RWPE2 (cell line): Measurements from ENCODE around the gene TDRD12.

Source experiments
- ATAC-seq: fragments of 200-7000 bp; cut with Tn5 transposase; 3 replicates; pipeline ENCODE4 v1.9.1; 2021; ENCODE audit warnings: low read depth
- DNase-seq: peaks from one replicate; pipeline ENCODE4 v3.0.0-alpha.2; 2020; ENCODE audit warnings: low spot score
- H3K27ac ChIP-seq: fragments of 450-650 bp; 2 replicates; pipeline ENCODE4 v1.5.1; 2017; ENCODE audit warnings: mild to moderate bottlenecking; ENCODE audit not compliant: poor library complexity, severe bottlenecking
- H3K27me3 ChIP-seq: fragments of 250-450 bp; sonication (Bioruptor Pico); 2 replicates; pipeline ENCODE4 v1.5.1; 2021; ENCODE audit warnings: mild to moderate bottlenecking, moderate library complexity; ENCODE audit not compliant: insufficient read depth, poor library complexity, severe bottlenecking
- H3K36me3 ChIP-seq: fragments of 250-450 bp; sonication (Bioruptor Pico); 2 replicates; pipeline ENCODE4 v1.5.1; 2020; ENCODE audit warnings: low read depth, mild to moderate bottlenecking, moderate library complexity
- H3K4me1 ChIP-seq: fragments of 250-450 bp; sonication (Bioruptor Pico); 2 replicates; pipeline ENCODE4 v1.5.1; 2021; ENCODE audit warnings: mild to moderate bottlenecking, moderate library complexity; ENCODE audit not compliant: insufficient read depth, poor library complexity, severe bottlenecking
- H3K4me3 ChIP-seq: fragments of 250-450 bp; sonication (Bioruptor Pico); 2 replicates; pipeline ENCODE4 v1.5.1; 2021; ENCODE audit warnings: mild to moderate bottlenecking, moderate library complexity; ENCODE audit not compliant: severe bottlenecking
- H3K9me3 ChIP-seq: fragments of 250-450 bp; sonication (Bioruptor Pico); 2 replicates; pipeline ENCODE4 v1.5.1; 2021; ENCODE audit warnings: mild to moderate bottlenecking, moderate library complexity; ENCODE audit not compliant: severe bottlenecking
- TF ChIP-seq, protein P1 (sequence below): fragments of 450-650 bp; IDR thresholded peaks from one replicate; pipeline ENCODE4 v1.5.1; 2017; ENCODE audit warnings: mild to moderate bottlenecking, moderate library complexity; ENCODE audit not compliant: poor library complexity, severe bottlenecking

Gene TDRD12

DNA sequence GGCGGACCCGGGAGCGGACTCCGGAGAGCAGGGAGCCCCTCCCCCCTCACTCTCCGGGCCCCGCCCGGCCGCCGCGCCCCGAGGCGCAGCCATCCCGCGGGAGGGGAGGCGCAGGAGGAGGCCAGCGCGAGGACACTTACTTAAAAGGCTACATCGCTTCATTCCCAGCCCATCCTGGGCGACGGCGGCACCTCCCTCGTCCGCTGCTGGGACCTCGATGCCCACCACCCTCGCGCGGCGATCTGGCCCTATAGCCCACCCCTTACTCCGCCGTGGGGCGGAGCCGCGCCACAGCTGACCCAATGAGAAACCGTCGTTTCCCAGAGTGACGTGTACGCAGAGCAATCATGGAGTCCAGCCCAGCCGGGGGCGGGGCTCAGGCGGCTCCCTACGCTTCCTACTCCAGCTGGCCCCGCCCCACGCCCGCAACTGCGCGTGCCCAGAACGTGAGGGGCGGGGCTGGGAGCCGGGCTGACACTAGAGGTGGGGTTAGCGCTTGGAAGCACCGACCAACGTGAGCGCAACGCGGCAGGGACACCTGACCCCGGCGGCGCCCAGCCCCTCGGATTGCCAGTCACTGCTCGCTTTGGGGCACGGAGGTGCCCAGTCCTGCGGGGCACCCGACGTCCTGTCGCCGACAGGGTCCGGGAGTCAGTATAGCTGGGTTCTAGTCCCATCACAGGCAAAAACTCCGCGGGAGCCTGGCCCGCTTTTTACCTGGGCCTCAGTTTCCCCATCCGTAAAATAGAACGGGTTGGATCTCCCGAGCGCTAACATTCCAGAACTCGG lies 44.4 kb upstream of the TDRD12 start, which contains the start of gene ANKRD27:
Gene ANKRD27, minus strand, starts transcription at position 250 of the 789 bp plus-strand sequence. CDS start 16,165 bp downstream, outside the sequence.
- Histone ChIP-seq H3K36me3 (0 out of 2 replicates have a peak, but pooled peaks cover 2% of the 10 kb centered on the region), H3K4me1 (no peaks in the 10 kb centered on the region), H3K9me3 (no peaks in the 10 kb centered on the region), H3K4me3 (peak within 1 kb of the TSS; percentile 67), H3K27ac (peak within 1 kb of the TSS; percentile 26), H3K27me3 (peaks cover 25% of the 10 kb centered on the region)
- TF ChIP-seq, protein P1, sequence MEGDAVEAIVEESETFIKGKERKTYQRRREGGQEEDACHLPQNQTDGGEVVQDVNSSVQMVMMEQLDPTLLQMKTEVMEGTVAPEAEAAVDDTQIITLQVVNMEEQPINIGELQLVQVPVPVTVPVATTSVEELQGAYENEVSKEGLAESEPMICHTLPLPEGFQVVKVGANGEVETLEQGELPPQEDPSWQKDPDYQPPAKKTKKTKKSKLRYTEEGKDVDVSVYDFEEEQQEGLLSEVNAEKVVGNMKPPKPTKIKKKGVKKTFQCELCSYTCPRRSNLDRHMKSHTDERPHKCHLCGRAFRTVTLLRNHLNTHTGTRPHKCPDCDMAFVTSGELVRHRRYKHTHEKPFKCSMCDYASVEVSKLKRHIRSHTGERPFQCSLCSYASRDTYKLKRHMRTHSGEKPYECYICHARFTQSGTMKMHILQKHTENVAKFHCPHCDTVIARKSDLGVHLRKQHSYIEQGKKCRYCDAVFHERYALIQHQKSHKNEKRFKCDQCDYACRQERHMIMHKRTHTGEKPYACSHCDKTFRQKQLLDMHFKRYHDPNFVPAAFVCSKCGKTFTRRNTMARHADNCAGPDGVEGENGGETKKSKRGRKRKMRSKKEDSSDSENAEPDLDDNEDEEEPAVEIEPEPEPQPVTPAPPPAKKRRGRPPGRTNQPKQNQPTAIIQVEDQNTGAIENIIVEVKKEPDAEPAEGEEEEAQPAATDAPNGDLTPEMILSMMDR: no peak
- DNase-seq: peak; percentile 97
- peak; percentile 90 for ATAC-seq

DNA sequence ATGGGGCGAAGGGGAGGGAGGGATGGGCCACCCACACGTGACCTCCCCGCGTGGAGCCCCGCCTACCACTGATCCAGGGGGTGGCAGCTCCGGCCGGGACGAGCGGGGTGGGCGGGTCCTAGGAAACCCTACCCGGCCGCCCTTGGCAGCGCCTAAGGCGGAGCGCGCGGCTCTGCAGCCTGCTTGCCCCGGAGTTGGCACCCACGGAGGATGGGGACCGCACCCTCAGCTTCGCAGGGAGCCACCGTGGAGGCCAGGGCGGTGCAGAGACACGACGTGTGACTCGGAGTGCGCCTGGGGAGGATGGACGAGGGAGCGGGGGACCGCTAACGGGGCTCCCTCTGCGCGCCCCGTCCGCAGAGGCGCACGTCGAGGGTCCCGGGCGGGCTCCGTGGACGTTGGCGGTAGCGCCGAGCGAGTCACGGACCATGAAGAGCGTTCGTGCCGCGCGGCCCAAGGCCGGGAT lies 43.8 kb upstream of the TDRD12 start, which contains the start of gene RGS9BP:
Gene RGS9BP, plus strand, starts transcription at position 129 of the 466 bp plus-strand sequence. CDS start 416 bp downstream, outside the sequence.
- peak; percentile 68 for ATAC-seq

DNA sequence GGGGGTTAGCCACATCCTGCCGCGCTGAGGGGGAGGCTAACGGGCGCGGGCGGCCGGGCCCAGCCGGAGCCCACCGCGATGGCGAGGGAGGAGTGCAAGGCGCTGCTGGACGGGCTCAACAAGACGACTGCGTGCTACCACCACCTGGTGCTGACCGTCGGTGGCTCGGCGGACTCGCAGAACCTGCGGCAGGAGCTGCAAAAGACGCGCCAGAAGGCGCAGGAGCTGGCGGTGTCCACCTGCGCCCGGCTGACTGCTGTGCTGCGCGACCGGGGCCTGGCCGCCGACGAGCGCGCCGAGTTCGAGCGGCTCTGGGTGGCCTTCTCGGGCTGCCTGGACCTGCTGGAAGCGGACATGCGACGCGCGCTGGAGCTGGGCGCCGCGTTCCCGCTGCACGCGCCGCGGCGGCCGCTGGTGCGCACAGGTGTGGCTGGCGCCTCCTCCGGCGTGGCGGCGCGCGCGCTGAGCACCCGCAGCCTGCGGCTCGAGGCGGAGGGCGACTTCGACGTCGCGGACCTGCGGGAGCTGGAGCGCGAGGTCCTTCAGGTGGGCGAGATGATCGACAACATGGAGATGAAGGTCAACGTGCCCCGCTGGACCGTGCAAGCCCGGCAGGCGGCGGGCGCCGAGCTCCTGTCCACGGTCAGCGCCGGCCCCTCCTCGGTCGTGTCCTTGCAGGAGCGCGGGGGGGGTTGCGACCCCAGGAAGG lies 43.2 kb upstream of the TDRD12 start:
- no peaks in the 10 kb centered on the region for H3K4me1 ChIP-seq
- 0 out of 2 replicates have a peak, but pooled peaks cover 1% of the 10 kb centered on the region for H3K36me3 ChIP-seq
- TF ChIP-seq, protein P1: peak; percentile 24
- H3K27me3 ChIP-seq: peaks cover 25% of the 10 kb centered on the region
- no peak for DNase-seq
- no peaks in the 10 kb centered on the region for H3K9me3 ChIP-seq
- H3K27ac ChIP-seq: no peak overlapping the region
- ATAC-seq: peak; percentile 15
- peak overlapping the region; percentile 67 for H3K4me3 ChIP-seq

More for the DNA sequence above, 43.8 kb upstream of the TDRD12 start, which contains the start of gene RGS9BP:
- Histone ChIP-seq H3K4me1 (no peaks in the 10 kb centered on the region), H3K27me3 (peaks cover 25% of the 10 kb centered on the region), H3K36me3 (0 out of 2 replicates have a peak, but pooled peaks cover 2% of the 10 kb centered on the region), H3K9me3 (no peaks in the 10 kb centered on the region), H3K4me3 (peak within 1 kb of the TSS; percentile 67), H3K27ac (peak within 1 kb of the TSS; percentile 26)
- TF ChIP-seq, protein P1: no peak
- peak; percentile 80 for DNase-seq

DNA sequence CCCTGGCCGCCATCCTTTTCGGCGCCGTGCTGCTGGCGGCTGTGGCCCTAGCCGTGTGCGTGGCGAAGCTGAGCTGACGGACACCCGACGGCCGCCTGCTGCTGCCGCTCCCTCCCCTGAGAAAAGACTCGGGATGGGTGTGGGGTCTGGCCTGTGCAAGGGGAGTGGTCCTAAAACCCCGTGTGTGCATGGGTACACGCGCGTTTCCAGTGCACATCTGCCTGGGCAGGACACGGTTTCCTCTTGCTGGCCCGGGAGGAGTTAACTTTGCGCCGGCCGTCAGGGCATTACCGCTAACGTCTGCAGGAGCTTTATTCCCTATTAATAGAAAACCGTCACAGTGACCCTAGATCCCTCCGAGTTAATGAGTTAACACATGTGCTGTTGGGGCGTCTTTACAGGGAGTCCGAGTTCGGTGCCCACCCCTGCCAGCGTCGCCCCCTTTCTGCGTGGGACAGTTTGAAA lies 42.6 kb upstream of the TDRD12 start:
- peaks cover 25% of the 10 kb centered on the region for H3K27me3 ChIP-seq

More for the DNA sequence above, 42.6 kb upstream of the TDRD12 start:
- Histone ChIP-seq H3K4me1 (no peaks in the 10 kb centered on the region), H3K4me3 (no peak overlapping the region), H3K36me3 (no peaks in the 10 kb centered on the region), H3K27ac (no peak overlapping the region), H3K9me3 (no peaks in the 10 kb centered on the region)
- DNase-seq (no peak), ATAC-seq (no peak)
- TF ChIP-seq, protein P1: no peak
